Activated CD4-positive, alpha-beta T cell treated with anti-CD3 and anti-CD28 coated beads for 48 hours (primary cell): ENCODE results near the gene MAPT.

Source experiments
- DNase-seq: peaks from one replicate; pipeline ENCODE4 v3.0.0-alpha.2; 2020

The MAPT gene

DNA sequence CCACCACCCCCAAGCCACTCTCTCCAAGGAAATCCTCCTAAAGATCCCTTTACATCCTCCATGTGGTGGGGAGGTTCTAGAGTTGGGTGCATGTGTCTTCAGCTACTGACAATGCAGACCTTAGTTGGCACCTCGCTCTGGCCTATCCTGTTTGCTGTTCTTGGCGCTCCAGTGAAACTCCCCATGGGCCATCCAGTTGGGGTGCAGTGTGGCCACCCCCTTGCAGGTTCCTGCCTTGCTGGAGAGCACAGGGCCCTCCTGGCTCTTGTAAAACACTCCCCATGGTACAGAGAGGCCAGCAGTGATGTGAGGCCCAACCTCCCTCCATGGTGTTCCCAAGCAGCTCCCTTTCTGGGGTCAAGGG is 82.0 kb downstream of the MAPT start:
- no peak for DNase-seq

- DNase-seq, result no peak
Measured at GRCh38 chr17:45976755-45977505, 82.6 kb downstream of the MAPT start.

DNA sequence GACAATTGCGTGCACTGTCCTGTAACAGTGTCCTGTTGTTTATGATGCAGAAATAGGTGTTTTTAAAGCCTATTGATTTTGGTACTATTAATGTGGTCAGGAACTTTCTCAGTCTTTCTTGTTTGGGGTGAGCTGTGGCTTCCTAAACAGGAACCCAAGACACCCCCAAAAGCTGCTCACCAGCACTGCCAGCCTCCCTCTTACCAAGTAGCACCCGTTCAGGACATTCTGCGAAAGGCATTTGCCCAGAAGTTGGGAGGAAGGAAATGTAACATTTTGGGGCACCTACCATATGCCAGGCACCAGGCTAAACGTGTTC is 83.1 kb downstream of the MAPT start:
- DNase-seq, result no peak

DNA sequence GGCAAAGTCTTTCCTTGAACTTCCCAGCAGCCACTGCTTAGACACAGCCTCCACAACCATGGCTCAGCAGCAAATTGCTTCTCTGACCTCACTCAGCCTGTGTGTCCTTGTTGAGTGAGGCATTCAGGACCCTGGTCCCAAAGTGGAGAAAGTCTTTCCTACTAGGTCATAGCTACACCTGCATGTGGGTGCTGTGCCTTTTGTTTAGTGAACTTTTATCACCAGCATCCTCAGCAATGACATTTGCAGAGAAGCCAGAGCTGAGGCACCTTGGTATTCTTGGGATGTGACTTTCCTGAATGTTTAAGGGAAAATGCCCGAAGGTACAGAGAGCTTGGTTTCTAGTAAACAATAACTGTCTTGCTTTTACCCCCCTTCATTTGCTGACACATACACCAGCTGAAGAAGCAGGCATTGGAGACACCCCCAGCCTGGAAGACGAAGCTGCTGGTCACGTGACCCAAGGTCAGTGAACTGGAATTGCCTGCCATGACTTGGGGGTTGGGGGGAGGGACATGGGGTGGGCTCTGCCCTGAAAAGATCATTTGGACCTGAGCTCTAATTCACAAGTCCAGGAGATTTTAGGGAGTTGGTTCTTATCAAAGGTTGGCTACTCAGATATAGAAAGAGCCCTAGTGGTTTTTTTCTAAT is 83.7 kb downstream of the MAPT start:
- DNase-seq, result no peak

GRCh38 chr17:45979137-45979536 is 84.8 kb downstream of the MAPT start:
- DNase-seq, result no peak

DNA sequence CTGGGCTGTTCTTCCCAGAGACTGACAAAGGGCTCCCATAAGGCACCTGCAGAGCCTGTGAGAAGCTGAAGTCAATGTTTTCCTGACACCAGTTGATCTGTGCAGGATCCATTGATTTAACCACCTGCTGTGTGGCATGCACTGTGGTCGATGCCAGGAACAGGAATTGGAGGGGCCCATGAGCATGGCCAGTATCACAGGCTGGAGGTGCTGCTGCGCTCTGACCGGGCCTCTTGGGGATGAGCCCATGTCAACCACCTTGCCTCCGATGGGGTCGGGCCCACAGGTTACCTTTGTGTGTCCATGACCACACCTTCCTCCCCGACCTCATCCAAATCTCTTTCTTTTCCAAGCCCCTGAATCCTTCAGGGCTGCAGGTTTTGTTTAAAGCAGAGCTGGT is 86.5 kb downstream of the MAPT start:
- DNase-seq, result no peak

- no peak for DNase-seq
Measured at GRCh38 chr17:45981306-45981705, 87.0 kb downstream of the MAPT start.

GRCh38 chr17:45982791-45983613 is 88.6 kb downstream of the MAPT start:
- no peak for DNase-seq

GRCh38 chr17:45983614-45984310 is 89.4 kb downstream of the MAPT start:
- DNase-seq, result no peak

- no peak for DNase-seq
Measured at GRCh38 chr17:45984368-45984767, 90.0 kb downstream of the MAPT start.

GRCh38 chr17:45985447-45985846 is 91.1 kb downstream of the MAPT start:
- DNase-seq, result no peak

DNA sequence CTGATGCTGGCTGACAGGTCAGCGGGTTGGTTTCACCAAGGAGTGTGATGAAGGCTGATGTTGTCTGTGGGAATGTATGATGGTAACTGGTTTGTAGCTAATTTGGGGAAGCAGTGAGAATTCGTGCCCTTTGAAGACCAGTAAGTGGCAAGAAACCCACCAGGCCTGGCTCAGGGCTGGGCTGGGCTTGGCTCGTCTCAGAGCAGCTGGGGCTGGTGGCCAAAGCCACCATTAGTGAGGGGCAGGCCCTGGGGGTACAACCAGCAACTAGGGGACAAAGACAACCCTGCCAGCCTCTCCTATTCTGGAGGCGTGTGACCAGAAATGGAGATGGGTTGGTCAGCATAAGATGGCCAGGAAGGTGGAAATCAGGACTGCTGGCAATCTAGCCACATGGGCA is 91.7 kb downstream of the MAPT start:
- DNase-seq, result no peak

- no peak for DNase-seq
Measured at GRCh38 chr17:45987706-45988105, 93.4 kb downstream of the MAPT start.

- no peak for DNase-seq
Measured at GRCh38 chr17:45989759-45990158, 95.4 kb downstream of the MAPT start.

DNA sequence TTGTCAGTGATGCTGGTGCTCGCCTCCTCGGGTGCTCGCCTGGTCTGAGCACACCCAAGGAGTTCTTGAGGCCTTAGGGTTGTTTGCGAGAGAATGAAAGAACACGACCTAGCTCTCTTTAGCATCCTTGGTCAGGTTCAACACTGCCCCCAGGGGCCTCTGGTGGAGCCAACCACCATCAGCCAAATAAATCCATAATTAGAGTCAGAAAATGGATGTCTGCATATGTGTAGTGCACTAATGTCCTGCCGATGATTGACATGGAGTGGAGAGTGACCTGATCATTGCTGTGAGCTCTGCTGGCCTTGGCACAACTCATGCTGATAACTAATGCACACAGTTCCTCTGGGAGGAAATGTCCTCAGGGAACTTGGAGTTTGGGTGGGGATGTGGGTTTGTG is 96.5 kb downstream of the MAPT start:
- no peak for DNase-seq

- no peak for DNase-seq
Measured at GRCh38 chr17:45991341-45991740, 97.0 kb downstream of the MAPT start.

DNA sequence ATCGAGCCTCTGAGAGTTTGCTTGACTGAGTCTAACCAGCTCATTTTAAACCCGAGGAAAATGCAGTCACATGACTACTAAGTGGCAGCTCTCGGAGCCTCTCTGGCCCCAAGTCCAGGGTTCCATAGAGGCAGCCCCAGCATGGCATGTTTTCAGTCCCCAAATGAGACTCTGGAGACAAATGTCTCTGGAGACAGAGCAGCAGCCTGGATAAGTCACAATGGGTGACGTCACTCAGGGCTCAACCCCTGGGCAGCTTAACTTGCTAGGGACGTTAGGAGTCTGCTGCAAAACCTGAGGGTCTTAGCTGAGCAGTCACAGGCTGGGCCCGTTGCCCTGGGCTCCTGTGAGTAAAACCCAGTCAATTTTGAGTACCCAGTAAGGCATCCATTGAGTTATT is 97.8 kb downstream of the MAPT start:
- DNase-seq, result no peak

DNA sequence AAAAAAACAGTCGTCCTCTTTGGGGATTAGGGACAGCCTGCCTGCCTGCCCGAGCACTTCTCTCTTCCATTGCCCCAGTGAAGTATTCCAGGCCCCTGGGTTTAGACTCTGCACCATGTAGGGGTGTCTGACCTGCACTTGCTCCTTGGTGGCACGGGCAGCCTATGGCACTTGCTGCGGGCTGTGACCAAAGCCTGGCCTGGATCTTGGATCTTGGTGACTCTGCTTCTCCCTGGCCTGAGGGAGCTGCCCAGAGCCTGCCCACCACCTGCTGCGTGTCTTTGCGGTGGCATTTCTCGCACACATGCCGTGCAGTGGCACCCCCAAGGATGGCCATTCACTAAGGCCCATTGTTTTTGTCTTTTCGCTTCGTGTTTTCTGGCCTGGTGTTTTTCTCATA is 98.5 kb downstream of the MAPT start:
- no peak for DNase-seq

DNA sequence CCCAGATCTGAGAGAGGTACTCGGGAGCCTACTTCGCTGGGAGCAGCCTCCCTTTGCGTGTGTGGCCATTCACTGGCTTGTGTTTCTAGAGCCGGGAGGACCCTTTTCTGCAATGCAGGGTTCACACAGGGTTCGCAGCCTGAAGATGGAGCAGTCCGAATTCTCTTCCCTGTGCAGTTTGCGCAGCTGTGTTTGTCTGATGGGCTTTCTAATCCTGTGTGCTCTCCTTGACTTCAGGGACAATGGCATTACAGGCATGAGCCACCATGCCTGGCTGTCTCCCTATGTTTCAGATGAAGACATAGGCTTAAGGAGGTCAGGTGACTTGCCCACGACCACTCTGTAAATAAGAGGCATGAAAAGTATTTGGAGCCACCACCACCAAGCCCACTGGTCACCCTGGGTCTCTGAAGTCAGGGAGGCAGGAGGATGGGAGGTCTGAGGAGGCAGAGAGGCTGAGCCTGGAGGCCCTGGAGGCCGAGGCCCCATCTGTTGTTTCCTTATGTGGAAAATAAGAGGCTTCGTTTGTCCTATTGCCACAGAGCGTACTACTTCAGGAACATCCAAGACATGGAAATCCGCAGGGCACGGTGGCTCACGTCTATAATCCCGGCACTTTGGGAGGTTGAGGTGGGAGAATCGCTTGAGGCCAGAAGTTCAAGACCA is 99.7 kb downstream of the MAPT start:
- DNase-seq, result no peak

- no peak for DNase-seq
Measured at GRCh38 chr17:45994987-45995386, 100.6 kb downstream of the MAPT start.

DNA sequence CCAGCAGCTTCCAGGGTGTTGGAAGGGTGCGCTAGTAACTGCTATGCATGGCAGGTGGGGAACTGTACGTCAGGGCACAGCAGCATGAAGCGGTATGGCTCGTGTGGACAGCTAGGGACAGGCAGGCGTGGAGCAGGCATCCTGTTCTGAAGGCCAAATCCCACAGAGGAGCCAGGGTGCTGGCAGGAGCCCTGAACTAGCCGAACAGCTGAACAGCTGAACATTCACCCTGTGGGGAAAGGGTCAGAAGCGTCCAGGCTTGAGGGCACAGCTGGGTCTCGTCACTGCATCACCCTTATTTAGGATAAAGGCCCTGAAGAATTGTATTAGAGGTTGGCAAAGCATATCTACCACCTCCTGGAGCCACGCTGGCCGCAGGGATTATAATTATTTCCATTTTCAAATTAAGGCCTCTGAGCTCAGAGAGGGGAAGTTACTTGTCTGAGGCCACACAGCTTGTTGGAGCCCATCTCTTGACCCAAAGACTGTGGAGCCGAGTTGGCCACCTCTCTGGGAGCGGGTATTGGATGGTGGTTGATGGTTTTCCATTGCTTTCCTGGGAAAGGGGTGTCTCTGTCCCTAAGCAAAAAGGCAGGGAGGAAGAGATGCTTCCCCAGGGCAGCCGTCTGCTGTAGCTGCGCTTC is 101.4 kb downstream of the MAPT start:
- DNase-seq, result no peak

DNA sequence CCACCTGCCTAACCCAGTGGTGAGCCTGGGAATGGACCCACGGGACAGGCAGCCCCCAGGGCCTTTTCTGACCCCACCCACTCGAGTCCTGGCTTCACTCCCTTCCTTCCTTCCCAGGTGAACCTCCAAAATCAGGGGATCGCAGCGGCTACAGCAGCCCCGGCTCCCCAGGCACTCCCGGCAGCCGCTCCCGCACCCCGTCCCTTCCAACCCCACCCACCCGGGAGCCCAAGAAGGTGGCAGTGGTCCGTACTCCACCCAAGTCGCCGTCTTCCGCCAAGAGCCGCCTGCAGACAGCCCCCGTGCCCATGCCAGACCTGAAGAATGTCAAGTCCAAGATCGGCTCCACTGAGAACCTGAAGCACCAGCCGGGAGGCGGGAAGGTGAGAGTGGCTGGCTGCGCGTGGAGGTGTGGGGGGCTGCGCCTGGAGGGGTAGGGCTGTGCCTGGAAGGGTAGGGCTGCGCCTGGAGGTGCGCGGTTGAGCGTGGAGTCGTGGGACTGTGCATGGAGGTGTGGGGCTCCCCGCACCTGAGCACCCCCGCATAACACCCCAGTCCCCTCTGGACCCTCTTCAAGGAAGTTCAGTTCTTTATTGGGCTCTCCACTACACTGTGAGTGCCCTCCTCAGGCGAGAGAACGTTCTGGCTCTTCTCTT is 102.1 kb downstream of the MAPT start:
- DNase-seq, result no peak
